HG03097 (cell line): Measurements from ENCODE around the gene LOXL3.

Experiments used
- ATAC-seq: cut with Tn5 transposase; IDR thresholded peaks from one replicate; pipeline ENCODE4 v1.9.1; 2021; ENCODE audit not compliant: unreplicated experiment, low FRiP score

The LOXL3 gene, protein sequence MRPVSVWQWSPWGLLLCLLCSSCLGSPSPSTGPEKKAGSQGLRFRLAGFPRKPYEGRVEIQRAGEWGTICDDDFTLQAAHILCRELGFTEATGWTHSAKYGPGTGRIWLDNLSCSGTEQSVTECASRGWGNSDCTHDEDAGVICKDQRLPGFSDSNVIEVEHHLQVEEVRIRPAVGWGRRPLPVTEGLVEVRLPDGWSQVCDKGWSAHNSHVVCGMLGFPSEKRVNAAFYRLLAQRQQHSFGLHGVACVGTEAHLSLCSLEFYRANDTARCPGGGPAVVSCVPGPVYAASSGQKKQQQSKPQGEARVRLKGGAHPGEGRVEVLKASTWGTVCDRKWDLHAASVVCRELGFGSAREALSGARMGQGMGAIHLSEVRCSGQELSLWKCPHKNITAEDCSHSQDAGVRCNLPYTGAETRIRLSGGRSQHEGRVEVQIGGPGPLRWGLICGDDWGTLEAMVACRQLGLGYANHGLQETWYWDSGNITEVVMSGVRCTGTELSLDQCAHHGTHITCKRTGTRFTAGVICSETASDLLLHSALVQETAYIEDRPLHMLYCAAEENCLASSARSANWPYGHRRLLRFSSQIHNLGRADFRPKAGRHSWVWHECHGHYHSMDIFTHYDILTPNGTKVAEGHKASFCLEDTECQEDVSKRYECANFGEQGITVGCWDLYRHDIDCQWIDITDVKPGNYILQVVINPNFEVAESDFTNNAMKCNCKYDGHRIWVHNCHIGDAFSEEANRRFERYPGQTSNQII

GRCh38 chr2:74553892-74554819 is at the start of gene LOXL3, which contains the start of gene DOK1:
Gene LOXL3, minus strand, starts transcription at chr2:74553942. Its CDS starts 1,308 bp downstream, at chr2:74552634.
Gene DOK1, plus strand, starts transcription at chr2:74554720. Its CDS starts 35 bp downstream, at chr2:74554755.
- ATAC-seq, result peak; percentile 31

- no peak for ATAC-seq
Observed at GRCh38 chr2:74602586-74603281, 49.0 kb upstream of the LOXL3 start.

DNA sequence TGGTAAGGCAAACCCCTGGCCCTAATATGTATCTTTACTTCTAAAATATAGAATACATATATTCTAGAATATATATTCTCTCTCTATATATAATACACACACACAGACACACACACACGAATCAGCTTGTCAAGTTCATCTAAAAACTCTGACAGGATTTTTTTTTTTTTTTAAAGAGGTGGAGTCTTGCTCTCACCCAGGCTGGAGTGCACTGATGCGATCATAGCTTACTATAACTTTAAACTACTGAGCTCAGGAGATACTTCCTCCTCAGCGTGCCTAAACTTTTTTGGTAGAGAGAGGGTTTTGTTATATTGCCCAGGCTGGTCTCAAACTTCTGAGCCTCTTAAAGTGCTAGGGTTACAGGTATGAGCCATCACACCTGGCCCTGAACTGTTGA is 45.9 kb upstream of the LOXL3 start:
- ATAC-seq, result no peak

GRCh38 chr2:74597410-74597809 is 43.7 kb upstream of the LOXL3 start:
- ATAC-seq, result no peak

- no peak for ATAC-seq
Observed at GRCh38 chr2:74596584-74596983, 42.8 kb upstream of the LOXL3 start.

- no peak for ATAC-seq
Observed at GRCh38 chr2:74593826-74594772, 40.4 kb upstream of the LOXL3 start.

GRCh38 chr2:74588664-74589063 is 34.9 kb upstream of the LOXL3 start:
- no peak for ATAC-seq

- ATAC-seq, result peak; percentile 54
Observed at GRCh38 chr2:74587664-74588277, 34.0 kb upstream of the LOXL3 start.

DNA sequence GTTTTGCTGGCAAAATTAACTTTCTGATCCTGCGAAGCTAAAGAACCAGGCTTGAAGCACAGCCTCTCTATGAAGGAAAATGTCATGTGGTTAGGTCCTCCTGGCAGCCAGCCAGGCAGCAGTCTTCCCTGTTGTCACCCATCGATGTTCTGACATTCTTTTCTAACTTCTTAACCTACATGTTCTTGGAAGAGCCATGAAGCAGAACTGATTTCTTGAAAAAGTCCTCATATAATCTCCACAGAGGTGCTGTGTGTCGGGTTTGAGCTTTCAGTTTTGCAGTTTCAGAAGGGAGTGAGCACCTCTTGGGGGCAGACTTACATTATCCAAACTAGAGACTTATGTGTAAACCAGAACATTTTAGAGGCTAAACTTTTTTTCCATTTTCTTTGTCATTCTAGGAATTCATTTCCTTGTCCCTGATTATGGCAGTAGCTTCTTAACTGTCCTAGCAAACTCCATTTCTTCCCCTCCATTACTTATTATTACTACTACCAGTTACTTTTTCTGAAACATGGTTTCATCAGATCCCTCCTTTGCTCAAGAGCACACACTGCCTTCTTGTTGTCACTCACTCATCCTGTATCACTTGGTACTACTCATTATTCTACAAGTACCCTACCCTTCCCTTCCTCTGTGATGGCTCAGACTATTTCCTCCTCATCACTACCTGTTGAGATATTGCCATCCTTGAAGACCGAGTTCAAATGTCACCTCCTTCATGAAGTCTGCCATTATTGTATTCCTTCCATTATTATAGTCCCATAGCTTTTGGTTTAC is 31.9 kb upstream of the LOXL3 start:
- ATAC-seq, result no peak

DNA sequence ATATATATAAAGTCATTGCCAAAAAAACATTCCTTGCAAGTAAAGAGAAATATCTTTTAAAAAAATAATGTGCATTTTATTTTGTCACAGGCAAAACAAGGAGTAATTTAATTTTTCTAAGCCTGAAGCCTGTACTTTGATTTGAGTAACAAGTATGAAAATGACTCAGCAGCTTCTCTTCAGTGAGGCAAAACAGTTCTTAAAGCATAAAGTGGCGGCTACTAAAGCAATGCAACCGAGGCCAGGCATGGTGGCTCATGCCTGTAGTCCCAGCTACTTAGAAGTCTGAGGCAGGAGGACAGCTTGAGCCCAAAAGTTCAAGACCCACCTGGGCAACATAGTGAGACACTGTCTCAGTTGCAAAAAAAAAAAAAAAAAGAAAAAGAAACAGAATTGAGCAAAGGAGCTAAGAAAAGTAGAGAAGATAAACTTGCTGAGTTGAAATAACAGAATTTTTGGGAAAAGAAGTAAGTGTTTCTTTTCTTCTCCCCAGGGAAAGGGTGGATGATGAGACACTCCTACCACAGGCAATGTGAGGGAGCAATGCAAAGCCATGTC is 30.4 kb upstream of the LOXL3 start:
- ATAC-seq, result no peak

GRCh38 chr2:74583504-74583903 is 29.8 kb upstream of the LOXL3 start:
- ATAC-seq, result no peak

GRCh38 chr2:74582184-74582583 is 28.4 kb upstream of the LOXL3 start:
- ATAC-seq, result no peak

GRCh38 chr2:74581463-74581862 is 27.7 kb upstream of the LOXL3 start:
- ATAC-seq, result no peak

- no peak for ATAC-seq
Observed at GRCh38 chr2:74578408-74578807, 24.7 kb upstream of the LOXL3 start.

- no peak for ATAC-seq
Observed at GRCh38 chr2:74577448-74577847, 23.7 kb upstream of the LOXL3 start.

- ATAC-seq, result no peak
Observed at GRCh38 chr2:74576863-74577229, 23.1 kb upstream of the LOXL3 start.

- ATAC-seq, result no peak
Observed at GRCh38 chr2:74576211-74576862, 22.6 kb upstream of the LOXL3 start.
